Measurements from ENCODE around the gene KCNA2.

The KCNA2 gene

GRCh38 chr1:110601332-110601731, 4.8 kb downstream of the KCNA2 start:
- DNase-seq = no peak

GRCh38 chr1:110600716-110601115, 5.4 kb downstream of the KCNA2 start:
- DNase-seq = no peak

GRCh38 chr1:110597966-110598365, 8.2 kb downstream of the KCNA2 start:
- no peak for DNase-seq

DNA sequence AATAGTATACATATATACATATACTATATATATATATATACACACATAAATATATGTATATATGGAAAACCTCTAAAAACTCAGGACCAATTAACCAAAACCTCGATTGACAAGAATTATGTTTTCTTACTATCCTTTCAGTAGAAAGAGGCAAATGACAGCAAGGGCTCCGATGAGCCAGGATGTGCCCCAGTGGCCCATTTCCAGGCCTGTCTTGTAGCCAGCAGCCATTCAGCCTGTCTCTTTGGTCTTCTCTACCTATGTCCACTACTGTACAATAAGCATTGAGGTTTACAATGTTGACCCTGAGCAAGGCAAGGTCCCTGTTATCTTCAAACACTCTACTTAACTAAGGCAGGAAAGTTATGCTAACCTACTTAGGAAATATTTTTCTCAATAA, 9.8 kb downstream of the KCNA2 start:
- DNase-seq = no peak

- no peak for DNase-seq
These were observed 10.8 kb downstream of the KCNA2 start for GRCh38 chr1:110595353-110595710.

GRCh38 chr1:110594456-110595352, 11.5 kb downstream of the KCNA2 start:
- DNase-seq = no peak

GRCh38 chr1:110593902-110594301, 12.3 kb downstream of the KCNA2 start:
- DNase-seq = no peak

- no peak for DNase-seq
These were observed 14.2 kb downstream of the KCNA2 start for GRCh38 chr1:110591956-110592355.

GRCh38 chr1:110588991-110589390, 17.2 kb downstream of the KCNA2 start:
- no peak for DNase-seq

DNA sequence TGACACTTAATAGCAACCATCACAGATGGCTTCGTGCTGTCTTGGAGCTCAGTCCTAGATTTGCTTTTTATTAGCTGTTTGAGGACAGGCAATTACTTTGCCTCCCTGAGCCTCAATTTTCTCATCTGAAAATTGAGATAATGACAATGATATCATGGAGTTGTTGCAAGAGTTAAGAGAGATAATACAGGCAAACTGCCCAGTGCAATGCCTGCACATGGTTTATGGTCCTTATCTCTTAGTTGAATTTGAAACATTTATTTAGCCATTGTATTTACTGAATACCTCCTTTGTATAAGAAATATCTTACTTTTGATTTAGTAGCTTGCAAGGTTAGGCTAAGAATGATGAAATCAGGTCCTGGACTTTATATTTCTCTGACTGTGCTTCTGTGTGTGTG, 17.7 kb downstream of the KCNA2 start:
- DNase-seq = no peak

GRCh38 chr1:110587906-110588305, 18.3 kb downstream of the KCNA2 start:
- no peak for DNase-seq

- DNase-seq = no peak
These were observed 20.7 kb downstream of the KCNA2 start for GRCh38 chr1:110585481-110585880.

DNA sequence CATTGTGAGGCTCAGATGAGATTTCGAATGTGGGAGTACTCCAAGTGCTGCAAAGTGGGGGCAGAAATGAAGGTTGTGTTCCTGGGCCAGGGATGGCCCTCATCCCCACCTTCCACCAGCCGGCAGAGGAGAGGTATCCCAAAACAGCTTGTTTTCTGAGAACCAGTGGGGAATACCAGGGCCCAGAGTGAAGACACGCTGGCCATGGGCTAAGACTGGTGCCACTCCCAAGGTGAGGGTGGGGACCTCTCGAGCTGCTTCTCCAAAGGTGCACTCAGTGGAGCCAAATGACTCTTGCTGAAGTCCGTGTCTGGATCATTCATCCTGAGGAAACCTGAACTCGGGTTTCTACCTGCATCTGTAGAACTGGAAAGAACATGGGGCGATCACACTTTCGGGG, 22.1 kb downstream of the KCNA2 start:
- DNase-seq = no peak

GRCh38 chr1:110583505-110583904, 22.7 kb downstream of the KCNA2 start:
- DNase-seq = no peak

DNA sequence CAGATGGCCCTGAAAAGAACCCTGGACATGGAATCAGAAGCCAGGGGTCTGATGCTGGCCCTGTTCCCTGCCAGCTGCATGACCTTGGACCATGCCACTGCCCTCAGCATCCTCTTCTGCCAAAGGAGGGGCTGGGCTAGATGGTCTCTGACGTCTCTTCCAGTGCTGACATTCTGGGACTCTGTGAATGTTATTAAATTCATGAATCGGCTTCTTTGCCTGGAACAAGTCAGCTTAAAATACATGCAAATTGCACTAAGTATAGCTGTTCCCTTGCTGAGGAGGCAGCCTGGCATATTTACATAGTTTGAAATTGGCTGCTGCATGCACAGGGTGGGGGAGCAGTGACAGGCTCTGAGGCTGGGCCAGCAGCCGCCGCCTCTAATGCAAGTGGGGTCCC, 23.8 kb downstream of the KCNA2 start:
- DNase-seq = no peak

DNA sequence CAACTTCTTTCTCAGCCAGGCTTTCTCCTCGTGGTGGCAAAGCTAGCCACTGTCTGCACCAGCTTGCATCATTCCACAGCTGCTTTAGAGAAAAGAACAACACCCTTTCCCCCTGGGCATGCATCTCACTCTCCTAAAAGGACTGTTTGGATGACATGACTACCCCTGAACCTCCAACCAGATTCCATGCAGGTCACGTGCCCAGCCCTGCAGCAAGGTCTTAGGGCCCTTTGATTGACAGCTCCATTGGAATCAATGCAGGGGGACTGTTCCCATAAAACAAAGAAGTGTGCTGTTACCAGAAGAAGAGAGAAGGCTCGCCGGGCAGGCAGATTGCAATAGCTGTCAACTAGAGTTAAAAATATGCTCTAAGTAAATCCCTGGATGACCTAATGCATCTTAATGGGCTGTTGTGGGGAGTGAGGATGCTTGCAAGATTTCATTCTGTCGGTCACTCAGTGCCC, 24.4 kb downstream of the KCNA2 start:
- DNase-seq = no peak

DNA sequence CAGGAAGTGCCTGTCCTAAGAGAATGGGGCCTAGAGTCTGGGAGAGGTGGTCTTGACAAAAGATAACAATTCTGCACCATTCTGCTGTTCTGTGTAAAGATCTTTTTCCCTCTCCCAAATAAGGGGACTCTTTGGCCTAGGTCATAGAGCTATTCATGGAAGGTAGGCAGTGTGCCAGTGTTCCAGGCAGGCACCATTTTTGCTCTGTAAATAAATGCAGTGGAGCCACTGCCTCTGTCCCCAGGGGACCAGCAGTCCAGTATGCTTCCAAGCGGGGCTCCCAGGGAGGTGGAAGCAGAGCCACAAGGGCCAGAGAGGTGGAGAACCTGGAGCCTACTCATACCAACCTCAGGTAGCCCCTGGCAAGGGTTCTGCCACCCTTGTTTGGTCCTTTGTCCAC, 25.9 kb downstream of the KCNA2 start:
- no peak for DNase-seq

DNA sequence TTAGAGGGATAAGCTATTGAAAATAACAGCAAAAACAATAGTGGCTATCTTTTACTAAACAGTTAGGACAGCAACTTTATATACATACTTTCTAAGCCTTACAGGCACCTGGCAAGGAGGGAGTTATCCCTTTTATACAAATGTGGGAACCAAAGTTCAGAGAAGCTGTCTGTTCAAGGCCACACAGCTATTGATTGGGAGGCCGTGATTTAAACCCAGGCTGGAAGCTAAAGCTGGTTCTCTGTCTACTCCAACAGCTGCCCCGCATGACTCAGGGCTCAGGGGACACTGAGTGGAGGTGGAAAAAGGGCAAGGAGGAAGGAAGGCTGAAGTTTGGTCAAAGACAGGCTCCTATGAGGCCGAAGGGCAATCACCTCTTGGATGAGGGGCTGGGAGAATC, 26.7 kb downstream of the KCNA2 start:
- no peak for DNase-seq

DNA sequence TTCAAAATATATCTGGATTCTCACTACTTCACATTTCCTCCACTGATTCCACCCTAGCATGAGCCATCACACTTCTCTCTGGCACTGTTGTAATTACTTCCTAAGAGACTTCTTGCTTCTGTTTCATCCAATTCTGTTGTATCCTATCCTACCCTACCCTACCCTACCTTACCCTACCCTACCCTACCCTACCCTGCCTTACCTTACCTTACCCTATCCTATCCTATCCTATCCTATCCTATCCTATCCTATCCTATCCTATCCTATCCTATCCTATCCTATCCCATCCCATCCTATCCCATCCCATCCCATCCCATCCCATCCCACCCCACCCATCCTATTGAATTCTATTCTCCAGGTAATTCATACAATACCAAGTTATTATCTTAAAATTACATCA, 29.7 kb downstream of the KCNA2 start:
- no peak for DNase-seq

DNA sequence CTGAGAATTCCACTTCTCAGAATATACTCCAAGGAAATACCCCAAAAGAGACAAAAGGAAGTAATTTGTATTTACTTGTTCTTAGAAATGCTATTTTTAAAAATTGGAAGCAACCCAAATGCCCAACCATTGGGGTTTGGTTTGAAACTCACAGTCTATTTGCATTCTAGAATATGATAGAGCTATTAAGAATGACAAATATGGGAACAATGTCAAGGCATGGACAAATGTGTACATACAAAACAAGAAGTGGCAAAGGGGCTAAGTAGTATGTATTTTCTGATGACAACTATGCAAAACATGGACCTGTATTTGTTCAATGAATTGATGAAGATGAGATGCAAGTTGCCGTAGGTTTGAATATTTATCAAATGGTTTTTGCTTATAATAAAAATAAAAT, 32.8 kb downstream of the KCNA2 start:
- DNase-seq = no peak

- DNase-seq = no peak
These were observed 33.4 kb downstream of the KCNA2 start for GRCh38 chr1:110572751-110573150.

DNA sequence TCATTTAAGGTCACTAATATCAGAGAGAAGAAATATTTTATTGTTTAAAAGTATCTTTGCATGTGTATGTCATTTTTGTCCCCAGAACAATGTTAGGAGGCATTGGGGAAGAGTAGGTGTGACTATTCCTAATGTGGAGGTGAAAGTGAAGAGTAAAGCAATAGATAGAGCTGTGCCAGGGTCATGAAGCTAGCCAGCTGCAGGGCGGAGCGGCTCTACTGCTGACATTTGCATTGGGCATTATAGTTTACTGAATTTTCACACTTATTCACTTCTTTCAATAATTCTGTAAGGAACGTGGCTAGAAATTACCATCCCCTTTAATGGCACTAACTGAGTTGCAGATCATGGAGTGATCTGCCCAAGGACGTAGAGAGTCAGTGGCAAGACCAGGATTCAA, 35.3 kb downstream of the KCNA2 start:
- no peak for DNase-seq

DNA sequence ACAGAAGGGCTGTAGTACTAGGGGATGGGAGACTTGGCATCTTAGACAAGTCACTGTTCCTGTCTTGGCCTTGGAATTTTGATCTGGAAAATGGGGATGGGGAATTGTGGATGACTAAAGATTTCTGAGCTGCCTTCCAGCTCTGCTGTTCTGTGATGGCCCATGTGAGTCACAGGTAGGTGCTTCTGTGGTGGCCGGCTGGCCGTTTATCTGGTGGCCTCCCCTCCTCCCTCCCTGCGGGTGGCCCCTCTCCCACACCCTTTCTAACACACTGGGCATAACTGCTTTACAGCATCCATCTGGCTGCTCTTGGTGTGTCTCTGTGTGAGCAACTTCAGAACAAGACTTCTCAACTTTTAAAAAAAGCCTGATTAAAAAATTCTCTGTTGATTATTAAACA, 35.9 kb downstream of the KCNA2 start:
- no peak for DNase-seq

DNA sequence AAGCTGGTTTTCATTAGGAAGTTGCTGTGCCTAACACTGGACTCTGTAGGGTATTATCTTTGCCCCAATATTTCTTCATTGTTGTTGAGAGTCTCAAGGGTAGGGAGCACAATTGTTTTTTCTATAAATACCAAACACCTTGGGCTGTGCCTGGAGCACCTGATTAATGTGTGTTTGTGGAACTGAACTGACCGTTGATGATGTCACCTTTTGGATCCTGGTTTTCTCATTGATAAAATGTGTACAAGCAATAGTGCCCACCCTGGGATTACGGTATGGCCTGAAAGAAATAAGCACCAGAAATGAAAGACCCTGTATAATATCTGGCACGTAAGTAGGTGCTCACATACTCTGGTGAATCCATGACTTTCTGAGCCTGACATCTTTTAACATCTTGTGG, 39.3 kb downstream of the KCNA2 start:
- DNase-seq = no peak

GRCh38 chr1:110565565-110565964, 40.6 kb downstream of the KCNA2 start:
- DNase-seq = no peak
